Neuronal stem cell (in vitro differentiated cells): Measurements from ENCODE around the gene ARHGAP21.
A peak's percentile ranks its signal among the peaks of the same experiment; 100 is the strongest.

Experiments
- DNase-seq: peaks from one replicate; pipeline ENCODE4 v3.0.0-alpha.2; 2013; ENCODE audit warnings: low spot score
- H2AFZ ChIP-seq: one replicate; pipeline ENCODE4 v1.6.1; 2013; ENCODE audit warnings: mild to moderate bottlenecking, low read length, inconsistent platforms
- H2AK5ac ChIP-seq: 2 replicates; pipeline ENCODE4 v1.6.1; 2013; ENCODE audit warnings: low read depth, mild to moderate bottlenecking, inconsistent platforms, low read length, moderate library complexity, mixed read lengths
- H2BK120ac ChIP-seq: 2 replicates; pipeline ENCODE4 v1.6.1; 2013; ENCODE audit warnings: low read depth, mild to moderate bottlenecking, inconsistent platforms, low read length, moderate library complexity, mixed read lengths
- H2BK12ac ChIP-seq: one replicate; pipeline ENCODE4 v1.6.1; 2013; ENCODE audit warnings: low read length, inconsistent platforms
- H2BK15ac ChIP-seq: 2 replicates; pipeline ENCODE4 v1.6.1; 2013; ENCODE audit warnings: mild to moderate bottlenecking, low read length, inconsistent platforms, mixed read lengths
- H2BK5ac ChIP-seq: one replicate; pipeline ENCODE4 v1.6.1; 2013; ENCODE audit warnings: inconsistent platforms, mild to moderate bottlenecking, low read length, moderate library complexity
- H3K14ac ChIP-seq: one replicate; pipeline ENCODE4 v1.6.1; 2013; ENCODE audit warnings: low read length, inconsistent platforms
- H3K18ac ChIP-seq: 2 replicates; pipeline ENCODE4 v1.6.1; 2013; ENCODE audit warnings: low read length, inconsistent platforms
- H3K23ac ChIP-seq: 2 replicates; pipeline ENCODE4 v1.6.1; 2013; ENCODE audit warnings: low read depth, mild to moderate bottlenecking, mixed read lengths, low read length, inconsistent platforms; ENCODE audit not compliant: poor library complexity
- H3K27ac ChIP-seq: replicated peaks from 3 replicates; pipeline ENCODE4 v1.5.1; 2013; ENCODE audit warnings: low read length, inconsistent platforms
- H3K27me3 ChIP-seq, 3 experiments: 2 replicates each; pipeline ENCODE4 v1.6.1; 2013; ENCODE audit warnings: low read length in 3 of 3, mild to moderate bottlenecking in 2 of 3, inconsistent platforms in 1 of 3, low read depth in 1 of 3, mixed read lengths in 1 of 3, moderate library complexity in 1 of 3; ENCODE audit not compliant: control insufficient read depth in 3 of 3, insufficient read depth in 3 of 3
- H3K36me3 ChIP-seq, 2 donors: replicated peaks in 1 of 2; 2 replicates each; pipeline ENCODE4 v1.6.1; 2013; ENCODE audit warnings: low read length in 2 of 2; ENCODE audit not compliant: control insufficient read depth in 2 of 2, insufficient read depth in 2 of 2
- H3K4ac ChIP-seq: 2 replicates; pipeline ENCODE4 v1.6.1; 2013; ENCODE audit warnings: inconsistent platforms, mild to moderate bottlenecking, low read length, moderate library complexity
- H3K4me1 ChIP-seq, 2 donors: 1 replicate in 1 of 2; 2 replicates in 1 of 2; pipeline ENCODE4 v1.6.1; 2013; ENCODE audit warnings: low read length in 2 of 2, low read depth in 1 of 2; ENCODE audit not compliant: control insufficient read depth in 2 of 2, insufficient read depth in 1 of 2
- H3K4me2 ChIP-seq: one replicate; pipeline ENCODE4 v1.6.1; 2013; ENCODE audit warnings: mild to moderate bottlenecking, low read length, inconsistent platforms; ENCODE audit not compliant: insufficient read depth, poor library complexity, severe bottlenecking
- H3K4me3 ChIP-seq, 2 donors: 2 replicates each; pipeline ENCODE4 v1.5.1; 2013; ENCODE audit warnings: low read length in 2 of 2, mild to moderate bottlenecking in 2 of 2, inconsistent platforms in 1 of 2, moderate library complexity in 1 of 2
- H3K79me1 ChIP-seq: one replicate; pipeline ENCODE4 v1.6.1; 2013; ENCODE audit warnings: low read depth, mild to moderate bottlenecking, inconsistent platforms, low read length, moderate library complexity
- H3K9ac ChIP-seq: one replicate; pipeline ENCODE4 v1.6.1; 2013; ENCODE audit warnings: mild to moderate bottlenecking, low read depth, low read length, inconsistent platforms; ENCODE audit not compliant: poor library complexity
- H3K9me3 ChIP-seq, 2 donors: replicated peaks in 1 of 2; 2 replicates each; pipeline versions ENCODE3 to v1.6.1; 2013; ENCODE audit warnings: low read length in 2 of 2, mild to moderate bottlenecking in 2 of 2, inconsistent platforms in 1 of 2, low read depth in 1 of 2, mixed read lengths in 1 of 2, moderate library complexity in 1 of 2; ENCODE audit not compliant: control insufficient read depth in 2 of 2, insufficient read depth in 1 of 2
- H4K8ac ChIP-seq: one replicate; pipeline ENCODE4 v1.6.1; 2013; ENCODE audit warnings: low read depth, mild to moderate bottlenecking, inconsistent platforms, low read length, moderate library complexity
- H4K91ac ChIP-seq: one replicate; pipeline ENCODE4 v1.6.1; 2013; ENCODE audit warnings: low read length, low read depth, mild to moderate bottlenecking, inconsistent platforms; ENCODE audit not compliant: poor library complexity
- WGBS, 2 donors: extraction: QIAGEN DNeasy Blood & Tissue Kit; methylation state at CpG; one replicate each; pipeline ENCODE4 v1.1.7; 2013; ENCODE audit warnings: missing lambda C conversion rate in 2 of 2, mixed read lengths in 1 of 2; ENCODE audit not compliant: insufficient read length in 2 of 2, insufficient replicate concordance in 1 of 2; ENCODE audit errors: extremely low coverage in 2 of 2; 5-methylcytosine and 5-hydroxymethylcytosine counted together

The ARHGAP21 gene

GRCh38 chr10:24574161-24574560 lies 149.5 kb downstream of the ARHGAP21 start:
- Histone ChIP-seq H2BK120ac (no peak overlapping the region), H3K23ac (no peak overlapping the region), H4K91ac (no peak overlapping the region), H3K4me3 (no peak overlapping the region), H3K36me3 (no peaks in the 10 kb centered on the region), H3K27ac (no peak overlapping the region), H2AK5ac (no peak overlapping the region), H3K9me3 (peaks cover 0 to 5% of the 10 kb centered on the region in 2 donors), H2BK5ac (no peak overlapping the region), H2AFZ (no peak overlapping the region), H3K4me2 (no peak overlapping the region), H3K9ac (no peak overlapping the region), H3K18ac (no peak overlapping the region), H3K14ac (no peak overlapping the region), H2BK15ac (no peak overlapping the region), H4K8ac (no peak overlapping the region), H3K27me3 (no peaks in the 10 kb centered on the region), H2BK12ac (no peak overlapping the region), H3K4ac (no peak overlapping the region), H3K4me1 (peaks cover 0 to 2% of the 10 kb centered on the region in 2 donors), H3K79me1 (no peaks in the 10 kb centered on the region)
- no peak for DNase-seq
- no CpG with 5 or more reads among the region's 9 CpGs for WGBS, 2 donors

- peak overlapping the region; percentile 72 for H2AK5ac ChIP-seq
- no peak overlapping the region for H2BK5ac ChIP-seq
- peaks cover 0 to 4% (median 0%) of the 10 kb centered on the region in 3 experiments for H3K27me3 ChIP-seq
- H2BK120ac ChIP-seq, result no peak overlapping the region
- H3K9me3 ChIP-seq, result peaks cover 0 to 5% of the 10 kb centered on the region in 2 donors
- H3K4me2 ChIP-seq, result no peak overlapping the region
- H2BK12ac ChIP-seq, result no peak overlapping the region
- H3K36me3 ChIP-seq, result no peaks in the 10 kb centered on the region
- H3K4ac ChIP-seq, result no peak overlapping the region
- DNase-seq, result no peak
- no peak overlapping the region for H4K91ac ChIP-seq
- no peak overlapping the region for H2BK15ac ChIP-seq
- H3K4me3 ChIP-seq, result no peak overlapping the region
- peaks cover 0 to 2% of the 10 kb centered on the region in 2 donors for H3K4me1 ChIP-seq
- H3K18ac ChIP-seq, result no peak overlapping the region
- H3K27ac ChIP-seq, result no peak overlapping the region
- no peak overlapping the region for H3K14ac ChIP-seq
- H2AFZ ChIP-seq, result peak overlapping the region; percentile 8
- no peak overlapping the region for H4K8ac ChIP-seq
- no peak overlapping the region for H3K23ac ChIP-seq
- WGBS, 2 donors, result no CpG with 5 or more reads among the region's 7 CpGs
- no peaks in the 10 kb centered on the region for H3K79me1 ChIP-seq
- H3K9ac ChIP-seq, result no peak overlapping the region
Measured at GRCh38 chr10:24571870-24572450, 151.7 kb downstream of the ARHGAP21 start.

GRCh38 chr10:24570658-24571426 lies 152.8 kb downstream of the ARHGAP21 start:
- Histone ChIP-seq H4K8ac (no peak overlapping the region), H2AK5ac (no peak overlapping the region), H3K9ac (no peak overlapping the region), H3K4me3 (no peak overlapping the region), H3K79me1 (no peaks in the 10 kb centered on the region), H3K14ac (peak overlapping the region; percentile 63), H4K91ac (no peak overlapping the region), H2BK15ac (no peak overlapping the region), H3K27ac (no peak overlapping the region), H2BK120ac (no peak overlapping the region), H3K23ac (peak overlapping the region; percentile 57), H3K4ac (peak overlapping the region; percentile 28), H2BK12ac (no peak overlapping the region), H3K27me3 (peaks cover 0 to 4% (median 0%) of the 10 kb centered on the region in 3 experiments), H3K18ac (peak overlapping the region; percentile 66), H3K4me2 (no peak overlapping the region), H3K36me3 (no peaks in the 10 kb centered on the region), H3K9me3 (peaks cover 0 to 5% of the 10 kb centered on the region in 2 donors), H3K4me1 (peaks cover 0 to 2% of the 10 kb centered on the region in 2 donors), H2AFZ (no peak overlapping the region), H2BK5ac (no peak overlapping the region)
- DNase-seq, result no peak
- WGBS, 2 donors, result no CpG with 5 or more reads among the region's 9 CpGs
